ENCODE data around the gene SERPINE1. TPM values are rescaled to one million over a fixed set of nuclear protein-coding genes. Genes with fewer than 3 reads are reported as not detected.

Gene SERPINE1
- total and polyA plus RNA-seq, 2 of the 8 experiments (the other 6 are each of a cell fraction or from before 2014, with no cell fraction given), result 3.7 to 5.6 TPM

DNA sequence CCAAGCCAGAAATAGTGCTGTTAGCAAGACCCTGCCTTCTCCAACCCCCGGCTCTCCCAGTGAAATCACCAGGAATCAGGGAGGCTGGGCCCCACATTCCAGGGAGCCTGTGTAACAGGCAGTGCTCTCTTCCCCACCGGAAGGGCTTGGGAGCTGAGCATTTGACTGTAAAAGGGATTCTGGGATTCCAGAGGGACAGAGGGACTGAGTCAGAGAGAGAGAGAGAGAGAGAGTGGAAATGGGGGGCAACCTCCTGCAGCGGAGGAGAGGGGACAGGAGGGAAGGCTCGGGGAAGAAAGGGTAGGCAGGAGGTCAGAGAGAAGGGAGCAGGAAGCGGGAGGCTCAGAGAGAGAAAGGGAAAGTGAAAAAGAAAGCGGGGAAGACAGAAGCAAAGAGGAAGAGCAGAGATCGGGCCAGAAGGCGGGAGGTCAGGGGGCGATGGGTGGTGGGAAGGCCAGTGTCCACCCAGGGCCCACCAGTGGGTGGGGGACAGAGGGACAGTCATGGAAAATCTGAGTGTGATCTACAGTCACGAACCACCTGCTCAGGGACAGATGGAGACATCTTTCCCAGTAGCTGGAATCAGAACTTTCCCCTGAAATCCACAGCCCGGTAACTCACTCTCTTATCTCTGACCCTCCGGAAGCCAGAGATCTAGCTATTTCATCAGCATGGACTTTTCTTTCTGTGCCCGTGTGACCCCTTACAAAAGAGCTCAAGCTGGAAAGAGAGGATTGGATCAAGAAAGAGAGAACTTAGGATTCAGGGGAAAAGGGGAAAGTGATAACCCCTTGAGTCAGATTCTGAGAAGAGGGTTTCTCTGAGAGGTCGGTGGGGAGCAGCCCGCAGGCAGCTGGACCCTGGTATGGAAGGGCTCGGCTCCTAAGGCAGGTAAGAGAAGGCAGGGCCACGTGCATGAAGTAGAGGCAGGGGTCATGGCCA is 4.6 kb upstream of the SERPINE1 start:
- Histone ChIP-seq H3K9ac (replicated peaks in 1 of 4; ENCODE audit: extremely low read depth in 1 of 4, low read depth in 3 of 4, low read length in 3 of 4) (0 out of 7 replicates have a peak overlapping the region, but pooled peaks of 1 of the 4 experiments have one; percentile 25), H2BK5ac (ENCODE audit: low read depth, low read length) (peak overlapping the region; percentile 88; the same call in 1 of the 2 replicates), H3K56ac (replicated peaks; ENCODE audit: insufficient read length, low read depth, low read length) (peak overlapping the region; percentile 83), H3K4me3 (ENCODE audit: extremely low read depth in 1 of 4, insufficient read depth in 2 of 4, low read depth in 3 of 4, low read length in 4 of 4) (0 out of 8 replicates have a peak overlapping the region, but pooled peaks of 1 of the 4 experiments have one; percentile 10), H3K23me2 (ENCODE audit: low read depth, low read length) (no peaks in the 10 kb centered on the region; the same call in 1 of the 2 replicates), H2BK12ac (ENCODE audit: low read depth, low read length) (peak overlapping the region; percentile 90; the same call in 1 of the 2 replicates), H3K36me3 (ENCODE audit: control insufficient read depth in 2 of 4, insufficient read depth in 4 of 4, low read length in 3 of 4) (no peaks in the 10 kb centered on the region), H4K5ac (ENCODE audit: insufficient read length, low read depth, low read length) (peak overlapping the region; percentile 2), H2BK15ac (ENCODE audit: low read length) (no peak overlapping the region), H2AFZ (ENCODE audit: low read length) (peak overlapping the region; percentile 80; the same call in 1 of the 2 replicates), H2AK5ac (ENCODE audit: low read depth, low read length) (no peak overlapping the region; the same call in 1 of the 2 replicates), H3K27ac (ENCODE audit: low read depth, low read length) (0 out of 2 replicates have a peak overlapping the region, but pooled peaks have one; percentile 22), H2BK120ac (replicated peaks; ENCODE audit: low read depth, low read length) (peak overlapping the region; percentile 82), H4K20me1 (replicated peaks in 1 of 2; ENCODE audit: control insufficient read depth in 1 of 2, insufficient read depth in 2 of 2, low read length in 2 of 2) (no peaks in the 10 kb centered on the region), H2BK20ac (ENCODE audit: low read length) (peak overlapping the region; percentile 98; the same call in 1 of the 2 replicates), H3K27me3 (replicated peaks in 1 of 4; ENCODE audit: control insufficient read depth in 3 of 4, extremely low read depth in 1 of 4, insufficient read depth in 3 of 4, low read length in 3 of 4) (no peaks in the 10 kb centered on the region; a peak in 1 of 7 replicates), H4K8ac (ENCODE audit: extremely low read depth, insufficient read depth, low read length) (no peak overlapping the region; the same call in 1 of the 2 replicates), H4K91ac (replicated peaks; ENCODE audit: insufficient read length, low read length) (peak overlapping the region; percentile 95), H3K23ac (ENCODE audit: insufficient read length) (no peak overlapping the region), H3K9me3 (ENCODE audit: insufficient read depth in 2 of 2, low read depth in 1 of 2, low read length in 1 of 2) (peaks cover 0 to 4% of the 10 kb centered on the region in 2 experiments; a peak in 1 of 4 replicates), H3K79me2 (ENCODE audit: control insufficient read depth in 1 of 2, insufficient read depth in 2 of 2, low read length in 2 of 2) (no peaks in the 10 kb centered on the region), H3K18ac (ENCODE audit: extremely low read depth, low read length) (peak overlapping the region; percentile 93), H3K4ac (replicated peaks; ENCODE audit: insufficient read length, low read depth, low read length) (no peak overlapping the region), H3K4me1 (replicated peaks in 1 of 4; ENCODE audit: control insufficient read depth in 3 of 4, insufficient read depth in 4 of 4, low read length in 3 of 4) (peaks cover 8 to 19% (median 13%) of the 10 kb centered on the region in 4 experiments), H3K14ac (ENCODE audit: insufficient read length) (no peak overlapping the region), H3K4me2 (ENCODE audit: insufficient read depth in 1 of 2, low read depth in 2 of 2, low read length in 2 of 2) (no peak overlapping the region; a peak in 1 of 4 replicates), H3K79me1 (ENCODE audit: low read depth, low read length) (no peaks in the 10 kb centered on the region)
- ChIA-PET CTCF (ENCODE audit: partially characterized antibody) (interaction anchor here (0.7 to 8.3 kb wide), 9 partner anchors 9 to 270 kb away, joined by 3 to 80 read pairs (median 3); partner anchors contain the start of genes MUC17 and SLC12A9), POLR2A (ENCODE audit: partially characterized antibody) (interaction anchor here (0.6 to 2.1 kb wide), 12 partner anchors 11 to 123 kb away, joined by 3 to 8 read pairs (median 3); partner anchors contain the start of gene FIS1)
- FAIRE-seq (no peak), DNase-seq (ENCODE audit: low read depth in 1 of 2, low spot score in 2 of 2) (peak in 1 of 2 experiments; percentile 70)
- 48% methylated on average over 13 of the region's 17 CpGs; no CpG with 5 or more reads in 1 of the 2 experiments for WGBS, 2 experiments (ENCODE audit: extremely low coverage in 1 of 2, insufficient coverage in 1 of 2, insufficient read length in 1 of 2, insufficient replicate concordance in 2 of 2, low coverage in 1 of 2, low lambda C conversion rate in 2 of 2, missing lambda C conversion rate in 1 of 2)
- TF ChIP-seq BACH1 (IDR thresholded peaks at IDR 0.05; ENCODE audit: low read length), result no peak
- 0 out of 2 replicates have a peak, but pooled peaks have one; percentile 32 for TF ChIP-seq SP1 (IDR thresholded peaks at IDR 0.05; ENCODE audit: low read depth, low read length)
- TF ChIP-seq NANOG (IDR thresholded peaks at IDR 0.05; ENCODE audit: insufficient read depth, low read depth, low read length, poor library complexity, severe bottlenecking), result no peak
- 0 out of 2 replicates have a peak, but pooled peaks have one; percentile 20 for TF ChIP-seq YY1 (IDR thresholded peaks at IDR 0.05; ENCODE audit: low read depth, low read length)
- TF ChIP-seq, protein P1, sequence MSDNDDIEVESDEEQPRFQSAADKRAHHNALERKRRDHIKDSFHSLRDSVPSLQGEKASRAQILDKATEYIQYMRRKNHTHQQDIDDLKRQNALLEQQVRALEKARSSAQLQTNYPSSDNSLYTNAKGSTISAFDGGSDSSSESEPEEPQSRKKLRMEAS (IDR thresholded peaks at IDR 0.05), result 0 out of 2 replicates have a peak, but pooled peaks have one; percentile 15

Measured in H1 (cell line).